Panc1 (cell line): Measurements from ENCODE around the gene PNPLA2.

ENCODE experiments used
- CTCF ChIP-seq: fragments of 450-650 bp; IDR thresholded peaks from 2 replicates; pipeline ENCODE4 v1.5.1; 2017; ENCODE audit warnings: mild to moderate bottlenecking
- TCF7L2 ChIP-seq: IDR thresholded peaks from 2 replicates; pipeline ENCODE4 v1.6.1; 2011; ENCODE audit warnings: mild to moderate bottlenecking, low read depth, low read length, inconsistent platforms

DNA sequence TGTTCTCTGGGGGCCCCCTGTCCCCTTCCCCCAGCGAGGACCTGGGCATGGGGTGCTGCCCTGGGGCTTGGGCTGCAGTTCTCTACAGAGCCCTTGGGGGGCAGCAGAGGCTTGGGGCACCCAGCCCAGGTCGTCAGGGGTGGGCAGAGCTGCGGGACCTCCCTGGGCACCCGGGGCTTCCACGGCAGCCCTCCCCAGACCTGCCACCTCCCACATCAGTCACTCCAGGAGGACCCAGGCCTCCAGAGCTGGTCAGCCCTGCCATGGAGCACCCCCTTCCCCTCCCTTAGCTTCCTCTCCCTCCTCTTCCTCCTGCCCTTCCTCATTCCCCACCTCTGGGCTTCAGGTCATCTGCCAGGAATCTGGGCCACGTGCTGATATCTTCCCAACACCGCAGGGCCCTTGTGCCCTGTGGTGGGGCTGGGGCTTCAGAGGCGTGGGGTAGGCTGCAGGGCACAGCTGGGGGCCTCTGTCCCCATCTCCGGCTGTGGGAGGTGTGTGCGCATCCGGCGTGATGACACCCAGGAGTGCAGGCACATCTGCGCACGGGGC is 29.7 kb downstream of the PNPLA2 start:
- TF ChIP-seq TCF7L2 (no peak), CTCF (peak; percentile 99)
